Tibial artery (tissue), 4 donors: ENCODE measurements around the gene AFF3.

Experiments
- DNase-seq, 2 donors: peaks; one replicate each; pipeline ENCODE4 v3.0.0-alpha.2; 2019
- H3K27ac ChIP-seq, 2 donors: fragments of 200-600 bp; sonication (generic) in 1 of 2; 1 replicate in 1 of 2; 2 replicates in 1 of 2; pipeline ENCODE4 v1.5.1; 2018 to 2019; ENCODE audit warnings: mild to moderate bottlenecking in 1 of 2
- H3K27me3 ChIP-seq, 2 donors: fragments of 200-600 bp; sonication (generic) in 1 of 2; one replicate each; pipeline versions ENCODE4 v1.5.1 to v1.6.0; 2016 to 2019
- H3K36me3 ChIP-seq, 3 donors: fragments of 200-600 bp; sonication (generic) in 2 of 3; one replicate each; pipeline ENCODE4 v1.5.1; 2016 to 2019; ENCODE audit warnings: mild to moderate bottlenecking in 2 of 3
- H3K4me1 ChIP-seq, 4 donors: fragments of 200-600 bp; sonication (generic) in 2 of 4; 1 replicate in 3 of 4; 2 replicates in 1 of 4; pipeline ENCODE4 v1.5.1; 2016 to 2019
- H3K4me3 ChIP-seq, 2 donors: fragments of 200-600 bp; sonication (generic) in 1 of 2; 1 replicate in 1 of 2; 2 replicates in 1 of 2; pipeline ENCODE4 v1.5.1; 2018 to 2019; ENCODE audit warnings: mild to moderate bottlenecking in 2 of 2
- H3K9me3 ChIP-seq, 3 donors: fragments of 200-600 bp; sonication (generic) in 1 of 3; one replicate each; pipeline ENCODE4 v1.5.1; 2016 to 2019
- CTCF ChIP-seq, 2 experiments: fragments of 200-600 bp in 1 of 2; fragments of 450-650 bp in 1 of 2; IDR thresholded peaks; one replicate each; pipeline ENCODE4 v1.5.1; 2017 to 2019; ENCODE audit warnings: antibody characterized with exemption in 2 of 2, mild to moderate bottlenecking in 1 of 2, moderate library complexity in 1 of 2
- intact Hi-C: fragments of 100-400 bp; cut with DNase I; formaldehyde crosslinking; loops from one replicate; pipeline ENCODE4 v1.15.0; 2023; ENCODE audit warnings: low total_unique reads

The AFF3 gene

GRCh38 chr2:100146657-100146960 is 4.2 kb upstream of the AFF3 start:
- Histone ChIP-seq H3K27ac (no peak overlapping the region), H3K27me3 (no peaks in the 10 kb centered on the region), H3K4me1 (no peaks in the 10 kb centered on the region), H3K9me3 (no peaks in the 10 kb centered on the region), H3K36me3 (no peaks in the 10 kb centered on the region), H3K4me3 (no peak overlapping the region)
- no peak for TF ChIP-seq CTCF (IDR thresholded peaks at IDR 0.05)
- no peak for DNase-seq
- intact Hi-C loops = no loop called here

DNA sequence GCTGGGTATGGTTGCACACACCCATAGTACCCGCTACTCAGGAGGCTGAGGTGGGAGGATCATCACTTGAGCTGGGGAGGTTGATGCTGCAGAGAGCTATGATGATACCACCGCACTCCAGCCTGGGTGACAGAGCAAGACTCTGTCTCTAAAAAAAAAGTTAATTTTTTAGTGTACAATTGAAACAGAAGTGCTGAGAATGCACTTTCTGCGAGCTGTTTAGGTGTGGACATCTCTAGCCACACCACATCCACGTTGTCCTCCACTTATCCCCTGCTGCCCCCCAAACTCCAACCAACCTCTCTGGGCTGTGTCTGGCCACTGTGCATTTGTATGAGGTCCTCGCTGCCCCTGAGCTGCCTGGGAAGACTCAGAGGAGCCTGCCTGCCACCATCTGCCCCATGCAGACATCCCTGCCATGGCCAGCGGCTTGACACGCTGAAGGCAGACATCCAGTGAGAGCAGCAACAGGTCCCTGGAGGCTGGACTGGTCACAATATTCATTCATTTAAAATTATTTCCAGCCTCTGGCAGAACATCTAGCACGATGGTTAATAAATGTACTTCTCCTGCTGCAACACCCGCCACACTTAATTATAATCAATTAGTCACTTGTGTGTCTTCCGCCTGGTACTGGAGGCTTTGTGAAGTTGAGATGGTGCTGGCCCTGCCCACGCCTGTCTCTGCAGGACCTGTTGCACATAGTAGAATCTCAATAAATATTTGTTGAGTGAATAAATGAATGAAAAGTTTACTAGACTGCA is 3.7 kb upstream of the AFF3 start:
- Histone ChIP-seq H3K4me1 (no peaks in the 10 kb centered on the region), H3K4me3 (no peak overlapping the region), H3K27me3 (no peaks in the 10 kb centered on the region), H3K27ac (no peak overlapping the region), H3K36me3 (no peaks in the 10 kb centered on the region), H3K9me3 (no peaks in the 10 kb centered on the region)
- DNase-seq = no peak
- TF ChIP-seq CTCF (IDR thresholded peaks at IDR 0.05) = no peak
- intact Hi-C loops = no loop called here

DNA sequence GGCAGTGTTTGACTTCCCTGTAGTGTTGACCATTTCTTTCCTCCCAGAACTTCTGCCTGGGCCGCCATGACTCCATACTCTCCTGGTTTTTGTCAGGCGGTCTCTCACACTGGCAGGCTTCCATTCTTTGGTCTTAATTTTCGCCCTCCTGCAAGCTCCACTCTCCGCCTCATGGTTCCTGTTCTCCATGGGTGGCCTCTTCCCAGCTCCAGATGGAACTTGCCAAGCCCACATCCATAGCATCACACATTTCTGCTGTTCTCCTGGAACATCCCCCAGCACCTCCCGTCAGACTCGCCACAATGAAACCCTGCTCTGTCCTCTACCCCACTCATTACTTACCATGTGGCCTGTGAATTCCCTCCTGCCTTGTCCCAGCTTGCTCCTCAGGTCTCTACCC is 896 bp upstream of the AFF3 start:
- Histone ChIP-seq H3K4me1 (no peaks in the 10 kb centered on the region), H3K9me3 (no peaks in the 10 kb centered on the region), H3K27ac (no peak overlapping the region), H3K4me3 (no peak overlapping the region), H3K27me3 (no peaks in the 10 kb centered on the region), H3K36me3 (no peaks in the 10 kb centered on the region)
- no peak for TF ChIP-seq CTCF (IDR thresholded peaks at IDR 0.05)
- intact Hi-C loops = loop anchor here (2.0 kb wide), 1 partner anchor 22 kb away; no protein-coding TSS in a partner anchor
- no peak for DNase-seq

DNA sequence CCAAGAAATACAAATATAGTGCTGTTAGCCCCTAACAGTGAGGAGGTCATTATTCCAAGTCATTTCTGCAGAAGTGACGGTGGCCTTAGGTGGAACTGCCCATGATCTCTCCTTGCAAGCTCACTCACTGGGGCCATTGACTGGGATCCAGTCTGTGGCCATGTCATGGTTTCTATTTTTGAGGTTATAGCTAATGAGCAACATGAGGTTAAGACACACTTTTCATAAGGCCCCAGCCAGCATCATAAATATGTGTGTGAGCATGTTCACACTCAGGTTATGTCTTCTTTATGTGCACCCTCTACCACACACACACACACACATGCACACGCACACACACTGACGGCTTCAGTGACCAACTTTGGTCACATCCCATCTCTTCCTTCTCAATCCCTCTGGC is 484 bp downstream of the AFF3 start:
- no peak for TF ChIP-seq CTCF (IDR thresholded peaks at IDR 0.05)
- H3K36me3 ChIP-seq = no peaks in the 10 kb centered on the region
- no peak for DNase-seq
- intact Hi-C loops = loop anchor here (2.0 kb wide), 1 partner anchor 21 kb away; no protein-coding TSS in a partner anchor
- H3K27ac ChIP-seq = no peak overlapping the region
- H3K4me1 ChIP-seq = no peaks in the 10 kb centered on the region
- no peak overlapping the region for H3K4me3 ChIP-seq
- H3K9me3 ChIP-seq = no peaks in the 10 kb centered on the region
- H3K27me3 ChIP-seq = no peaks in the 10 kb centered on the region

DNA sequence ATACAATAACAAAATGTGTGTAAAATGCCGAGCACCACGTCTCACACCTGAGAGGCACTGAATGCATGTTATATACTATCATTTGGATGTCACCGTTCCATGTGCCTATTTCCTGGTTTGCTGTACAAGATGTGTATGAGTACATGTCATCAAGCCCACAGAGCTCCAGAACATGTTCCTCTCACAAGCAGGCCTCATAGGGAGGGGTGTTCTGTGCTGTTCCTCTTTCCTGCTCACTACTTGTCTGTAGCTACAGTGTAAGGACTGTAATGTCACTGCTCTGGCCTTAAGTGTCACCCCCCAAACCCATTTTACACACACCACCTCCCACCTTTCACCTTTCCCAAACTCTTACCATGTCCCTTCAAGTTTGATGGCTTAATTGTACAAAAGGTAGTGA is 1.8 kb downstream of the AFF3 start:
- H3K4me1 ChIP-seq = no peaks in the 10 kb centered on the region
- intact Hi-C loops = no loop called here
- H3K27me3 ChIP-seq = no peaks in the 10 kb centered on the region
- H3K36me3 ChIP-seq = no peaks in the 10 kb centered on the region
- TF ChIP-seq CTCF (IDR thresholded peaks at IDR 0.05) = no peak
- H3K9me3 ChIP-seq = no peaks in the 10 kb centered on the region
- DNase-seq = no peak
- no peak overlapping the region for H3K4me3 ChIP-seq
- H3K27ac ChIP-seq = no peak overlapping the region
